Upper lobe of left lung (tissue), 6 donors: ENCODE data around the gene RNF5. TPM values are rescaled to one million over a fixed set of nuclear protein-coding genes. Genes with fewer than 3 reads are reported as not detected.

Experiments
- ATAC-seq, 2 donors: fragments of 200-7000 bp; cut with Tn5 transposase; one replicate each; pipeline ENCODE4 v1.9.1; 2022; ENCODE audit warnings: mild to moderate bottlenecking in 2 of 2, moderate library complexity in 2 of 2; ENCODE audit not compliant: low FRiP score in 2 of 2
- DNase-seq, 2 donors: peaks; one replicate each; pipeline ENCODE4 v3.0.0-alpha.2; 2019 to 2020
- H3K27ac ChIP-seq, 4 donors: fragments of 200-600 bp; sonication (generic); one replicate each; pipeline ENCODE4 v1.5.1; 2016 to 2019
- H3K27me3 ChIP-seq, 4 donors: fragments of 200-600 bp; sonication (generic); one replicate each; pipeline ENCODE4 v1.5.1; 2017 to 2019
- H3K36me3 ChIP-seq, 4 donors: fragments of 200-600 bp; sonication (generic); one replicate each; pipeline ENCODE4 v1.5.1; 2016 to 2019
- H3K4me1 ChIP-seq, 4 donors: fragments of 200-600 bp; sonication (generic); one replicate each; pipeline ENCODE4 v1.5.1; 2018 to 2019
- H3K4me3 ChIP-seq, 4 donors: fragments of 200-600 bp; sonication (generic); one replicate each; pipeline ENCODE4 v1.5.1; 2017 to 2019; ENCODE audit warnings: mild to moderate bottlenecking in 2 of 4, moderate library complexity in 1 of 4
- H3K9me3 ChIP-seq, 4 donors: fragments of 200-600 bp; sonication (generic); one replicate each; pipeline ENCODE4 v1.5.1; 2018 to 2019
- EP300 ChIP-seq, 4 donors: sonication (generic); formaldehyde crosslinking; IDR thresholded peaks; one replicate each; pipeline ENCODE4 v1.5.1; 2017; ENCODE audit warnings: antibody characterized with exemption in 4 of 4, control low read depth in 2 of 4
- POLR2A ChIP-seq, 4 donors: fragments of 450-650 bp; IDR thresholded peaks; one replicate each; pipeline ENCODE4 v1.5.1; 2016 to 2017; ENCODE audit warnings: antibody characterized with exemption in 4 of 4, mild to moderate bottlenecking in 2 of 4
- POLR2AphosphoS5 ChIP-seq, 2 donors: sonication (generic); formaldehyde crosslinking; IDR thresholded peaks; one replicate each; pipeline ENCODE4 v1.5.1; 2017; ENCODE audit warnings: antibody characterized with exemption in 2 of 2
- WGBS, 2 donors: methylation state at CpG; one replicate each; pipeline ENCODE4 v1.1.5; 2017 to 2018; 5-methylcytosine and 5-hydroxymethylcytosine counted together
- total RNA-seq, 6 donors: library from RNA; depleted of rRNA in 4 of 6; stranded (reverse); fragments of >200 nt in 4 of 6; gene quantifications; one replicate each; pipeline versions ENCODE4 v1.1.0 to v1.2.1, GENCODE V29; 2016 to 2021
- TF ChIP-seq, protein P1 (sequence below), 6 experiments: fragments of 450-650 bp in 4 of 6; fragments of 200-600 bp in 2 of 6; sonication (generic) in 2 of 6; IDR thresholded peaks; one replicate each; pipeline ENCODE4 v1.5.1; 2016 to 2019; ENCODE audit warnings: antibody characterized with exemption in 6 of 6
- donor health status: DM: no; HTN: no; CAD: no; lungs with moderate emphysema.
- donor health status: DM: no; HTN: yes; CAD: no; lungs with severe emphysema.

Gene RNF5, protein sequence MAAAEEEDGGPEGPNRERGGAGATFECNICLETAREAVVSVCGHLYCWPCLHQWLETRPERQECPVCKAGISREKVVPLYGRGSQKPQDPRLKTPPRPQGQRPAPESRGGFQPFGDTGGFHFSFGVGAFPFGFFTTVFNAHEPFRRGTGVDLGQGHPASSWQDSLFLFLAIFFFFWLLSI
- 10 to 100 TPM; 23.0 to 73.6 (median 59.1) TPM for total RNA-seq

DNA sequence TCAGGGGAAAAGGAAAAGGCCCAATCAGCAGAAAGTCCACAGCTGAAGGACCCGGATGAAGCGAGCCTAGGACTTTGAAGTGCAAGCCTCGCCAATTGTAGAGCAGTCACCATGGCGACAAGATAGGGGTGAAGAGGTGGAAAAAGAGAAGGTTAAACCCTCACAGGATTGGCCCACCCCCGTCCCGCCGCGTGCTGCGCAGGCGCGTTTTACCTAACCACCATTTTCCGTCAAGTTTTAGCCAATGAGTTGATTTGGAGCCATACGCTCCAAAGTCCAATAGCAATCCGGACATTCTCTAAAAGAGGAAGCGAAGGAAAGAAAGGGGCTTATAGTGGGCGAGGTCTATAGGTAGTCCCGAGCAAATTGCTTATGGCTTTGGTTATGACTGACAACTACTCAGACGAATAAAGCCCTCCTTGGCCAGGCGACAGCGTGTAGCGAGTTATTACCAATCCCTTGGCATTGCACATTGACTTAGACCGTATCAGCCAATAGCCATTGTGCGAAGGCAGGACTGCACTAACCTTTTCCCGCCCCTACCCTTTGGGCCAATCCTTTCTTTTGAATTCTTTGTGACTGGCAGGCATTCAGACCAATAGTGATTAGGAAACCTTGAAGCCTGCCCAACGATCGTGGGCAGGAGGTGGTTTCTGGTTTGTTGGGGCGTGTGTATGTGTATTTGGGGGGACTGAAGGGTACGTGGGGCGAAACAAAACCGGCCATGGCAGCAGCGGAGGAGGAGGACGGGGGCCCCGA is at the start of gene RNF5:
Gene RNF5 (plus strand): TSS at position 618 of the 759 bp plus-strand sequence. CDS start 107 bp downstream, at position 725.
- Histone ChIP-seq H3K9me3 (no peaks in the 10 kb centered on the region), H3K27me3 (no peaks in the 10 kb centered on the region), H3K4me3 (peak within 1 kb of the TSS; percentile 27 to 81 (median 70)), H3K4me1 (peaks cover 34 to 60% (median 50%) of the 10 kb centered on the region in 4 donors), H3K27ac (peak within 1 kb of the TSS; percentile 89 to 98 (median 96)), H3K36me3 (peaks cover 7 to 33% (median 20%) of the 10 kb centered on the region in 4 donors)
- DNase-seq = peak; percentile 97
- 0 to 1% methylated on average over 31 to 33 of the region's 33 CpGs for WGBS, 2 donors
- no peak for TF ChIP-seq EP300 (IDR thresholded peaks at IDR 0.05)
- peak; percentile 42 to 66 for TF ChIP-seq POLR2AphosphoS5 (IDR thresholded peaks at IDR 0.05)
- TF ChIP-seq, protein P1, sequence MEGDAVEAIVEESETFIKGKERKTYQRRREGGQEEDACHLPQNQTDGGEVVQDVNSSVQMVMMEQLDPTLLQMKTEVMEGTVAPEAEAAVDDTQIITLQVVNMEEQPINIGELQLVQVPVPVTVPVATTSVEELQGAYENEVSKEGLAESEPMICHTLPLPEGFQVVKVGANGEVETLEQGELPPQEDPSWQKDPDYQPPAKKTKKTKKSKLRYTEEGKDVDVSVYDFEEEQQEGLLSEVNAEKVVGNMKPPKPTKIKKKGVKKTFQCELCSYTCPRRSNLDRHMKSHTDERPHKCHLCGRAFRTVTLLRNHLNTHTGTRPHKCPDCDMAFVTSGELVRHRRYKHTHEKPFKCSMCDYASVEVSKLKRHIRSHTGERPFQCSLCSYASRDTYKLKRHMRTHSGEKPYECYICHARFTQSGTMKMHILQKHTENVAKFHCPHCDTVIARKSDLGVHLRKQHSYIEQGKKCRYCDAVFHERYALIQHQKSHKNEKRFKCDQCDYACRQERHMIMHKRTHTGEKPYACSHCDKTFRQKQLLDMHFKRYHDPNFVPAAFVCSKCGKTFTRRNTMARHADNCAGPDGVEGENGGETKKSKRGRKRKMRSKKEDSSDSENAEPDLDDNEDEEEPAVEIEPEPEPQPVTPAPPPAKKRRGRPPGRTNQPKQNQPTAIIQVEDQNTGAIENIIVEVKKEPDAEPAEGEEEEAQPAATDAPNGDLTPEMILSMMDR (IDR thresholded peaks at IDR 0.05) = no peak
- TF ChIP-seq POLR2A (IDR thresholded peaks at IDR 0.05) = peak in 2 of 4 donors; percentile 33 to 41
- ATAC-seq = peak; percentile 89 to 95

DNA sequence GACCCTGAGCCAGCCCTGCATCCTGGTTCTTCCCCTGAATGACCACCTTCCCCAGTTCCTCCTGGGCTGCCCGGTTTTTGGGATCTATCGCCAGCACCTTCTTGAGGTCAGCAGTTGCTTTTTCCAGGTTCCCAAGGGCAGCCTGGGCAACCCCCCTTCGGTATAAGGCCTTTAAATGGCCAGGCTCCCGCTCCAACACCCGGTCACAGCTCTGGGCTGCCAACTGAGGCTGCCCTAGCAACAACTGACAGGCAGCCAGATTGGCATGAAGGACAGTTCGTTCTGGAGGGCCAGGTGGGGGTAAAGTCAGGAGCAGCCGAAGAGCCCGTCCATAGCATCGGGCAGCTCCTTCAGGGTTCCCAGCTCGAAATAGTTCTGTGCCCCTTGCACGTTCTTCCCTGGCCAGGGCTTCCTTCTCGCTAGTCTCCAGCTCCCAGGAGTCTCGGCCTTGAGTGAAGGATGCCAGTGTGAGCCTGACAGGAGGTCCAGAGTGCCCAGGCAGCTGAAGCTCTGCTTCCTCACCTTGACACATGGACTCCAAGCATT is 49.4 kb upstream of the RNF5 start:
- Histone ChIP-seq H3K9me3 (no peaks in the 10 kb centered on the region), H3K36me3 (peaks cover 16 to 32% (median 25%) of the 10 kb centered on the region in 4 donors), H3K4me1 (peaks cover 26 to 42% (median 28%) of the 10 kb centered on the region in 4 donors), H3K27ac (peak overlapping the region; percentile 81 to 94 (median 86)), H3K27me3 (no peaks in the 10 kb centered on the region), H3K4me3 (peak overlapping the region in 2 of 4 donors; percentile 73 to 85)
- DNase-seq (no peak), ATAC-seq (no peak)
- TF ChIP-seq POLR2A (IDR thresholded peaks at IDR 0.05) (no peak), EP300 (IDR thresholded peaks at IDR 0.05) (no peak), POLR2AphosphoS5 (IDR thresholded peaks at IDR 0.05) (no peak)
- TF ChIP-seq, protein P1 (IDR thresholded peaks at IDR 0.05) = no peak
- 90 to 93% methylated on average over 5 to 13 of the region's 13 CpGs for WGBS, 2 donors

DNA sequence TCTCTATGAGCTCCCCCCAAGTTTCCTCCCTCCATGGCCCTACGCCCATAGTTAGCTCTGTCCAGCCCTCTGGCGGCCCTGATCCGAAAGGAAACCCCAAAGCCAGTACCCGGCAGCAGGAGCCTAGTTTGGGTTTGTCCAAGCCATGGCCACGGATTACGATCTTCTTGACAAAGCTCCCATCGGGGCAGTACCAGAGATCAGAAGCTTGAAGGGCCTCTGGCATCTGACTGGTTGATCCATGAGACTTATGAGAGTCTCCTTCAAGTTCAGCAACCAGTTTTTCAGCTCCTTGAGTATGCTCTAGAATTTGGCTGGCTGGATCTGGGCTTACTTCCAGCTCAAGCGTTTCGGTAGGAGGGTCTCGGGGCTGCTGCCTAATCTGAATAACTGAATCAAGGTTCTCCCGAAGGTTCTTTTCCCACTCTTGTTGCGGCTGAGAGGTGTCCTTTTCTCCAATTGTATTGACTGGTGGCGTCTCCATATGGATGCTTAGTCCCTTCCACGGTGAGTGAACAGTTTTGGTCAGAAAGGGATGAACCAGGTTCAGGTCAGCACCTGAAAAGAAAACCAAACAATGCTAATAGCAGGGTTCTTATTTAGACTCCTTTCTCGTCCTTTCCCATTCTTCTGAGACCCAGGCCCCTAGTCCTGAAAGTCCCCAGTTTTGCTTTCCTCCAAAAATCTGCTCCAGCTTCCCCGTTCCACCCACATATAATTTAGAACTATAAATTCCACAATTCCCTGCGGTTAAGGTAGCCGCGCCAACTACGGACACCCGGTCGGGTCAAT is 48.7 kb upstream of the RNF5 start:
- Histone ChIP-seq H3K4me3 (peak overlapping the region; percentile 23 to 73 (median 64)), H3K36me3 (peaks cover 10 to 26% (median 20%) of the 10 kb centered on the region in 4 donors), H3K4me1 (peaks cover 26 to 42% (median 28%) of the 10 kb centered on the region in 4 donors), H3K27me3 (no peaks in the 10 kb centered on the region), H3K27ac (peak overlapping the region; percentile 81 to 94 (median 86)), H3K9me3 (no peaks in the 10 kb centered on the region)
- 24 to 35% methylated on average over 19 to 22 of the region's 22 CpGs for WGBS, 2 donors
- peak; percentile 57 to 65 for ATAC-seq
- TF ChIP-seq, protein P1 (IDR thresholded peaks at IDR 0.05) = no peak
- TF ChIP-seq EP300 (IDR thresholded peaks at IDR 0.05) (no peak), POLR2A (IDR thresholded peaks at IDR 0.05) (no peak), POLR2AphosphoS5 (IDR thresholded peaks at IDR 0.05) (no peak)
- DNase-seq = no peak

DNA sequence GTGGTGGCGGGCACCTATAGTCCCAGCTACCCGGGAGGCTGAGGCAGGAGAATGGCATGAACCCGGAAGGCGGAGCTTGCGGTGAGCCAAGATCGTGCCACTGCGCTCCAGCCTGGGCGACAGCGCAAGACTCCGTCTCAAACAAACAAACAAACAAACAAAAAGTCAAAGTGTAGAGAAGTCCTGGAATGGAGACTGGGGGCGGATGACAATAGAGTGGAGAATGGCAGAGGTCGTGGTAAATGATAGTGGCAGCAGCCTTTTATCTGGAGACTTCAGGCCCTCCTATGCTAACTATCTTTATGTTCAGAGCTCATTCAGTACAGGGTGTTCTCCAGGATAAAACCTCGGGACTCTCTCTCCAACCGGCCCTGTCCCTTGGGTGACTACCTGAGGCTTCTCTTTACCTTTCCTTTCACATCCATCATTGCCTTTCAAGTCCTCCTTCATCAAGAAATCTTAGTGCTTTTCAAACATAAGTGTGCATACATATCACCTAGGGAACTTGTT is 46.7 kb upstream of the RNF5 start:
- ATAC-seq = no peak

More for the DNA sequence above, 46.7 kb upstream of the RNF5 start:
- no peak for DNase-seq
- H3K9me3 ChIP-seq = no peaks in the 10 kb centered on the region
- H3K27me3 ChIP-seq = no peaks in the 10 kb centered on the region
- H3K36me3 ChIP-seq = peaks cover 0 to 6% (median under 1%) of the 10 kb centered on the region in 4 donors
- no peak overlapping the region for H3K27ac ChIP-seq
- no peak overlapping the region for H3K4me3 ChIP-seq
- no peak for TF ChIP-seq POLR2A (IDR thresholded peaks at IDR 0.05)
- TF ChIP-seq POLR2AphosphoS5 (IDR thresholded peaks at IDR 0.05) = no peak
- TF ChIP-seq EP300 (IDR thresholded peaks at IDR 0.05) = no peak
- TF ChIP-seq, protein P1 (IDR thresholded peaks at IDR 0.05) = no peak
- peaks cover 25 to 34% (median 26%) of the 10 kb centered on the region in 4 donors for H3K4me1 ChIP-seq
- 88 to 89% methylated on average over 14 of the region's 14 CpGs for WGBS, 2 donors
